Lung (tissue), 12 donors: ENCODE results near the gene IPO11. TPM values are rescaled to one million over a fixed set of nuclear protein-coding genes. Genes with fewer than 3 reads are reported as not detected.

Source experiments
- ATAC-seq: fragments of 200-7000 bp; cut with Tn5 transposase; one replicate; pipeline ENCODE4 v1.9.1; 2020; ENCODE audit warnings: moderate number of reproducible peaks; ENCODE audit not compliant: insufficient read depth, low FRiP score
- DNase-seq, 3 donors: peaks; one replicate each; pipeline ENCODE4 v3.0.0-alpha.2; 2013 to 2017
- H3K27ac ChIP-seq, 2 donors: one replicate each; pipeline ENCODE4 v1.5.1; 2013; ENCODE audit warnings: mild to moderate bottlenecking in 2 of 2, moderate library complexity in 2 of 2, control low read depth in 1 of 2, inconsistent platforms in 1 of 2, low read depth in 1 of 2, low read length in 1 of 2
- H3K27me3 ChIP-seq, 3 donors: one replicate each; pipeline ENCODE4 v1.5.1; 2013; ENCODE audit warnings: low read length in 2 of 3; ENCODE audit not compliant: control insufficient read depth in 3 of 3, insufficient read depth in 3 of 3
- H3K36me3 ChIP-seq, 4 donors: one replicate each; pipeline ENCODE4 v1.5.1; 2013; ENCODE audit warnings: low read length in 4 of 4, mild to moderate bottlenecking in 1 of 4, moderate library complexity in 1 of 4; ENCODE audit not compliant: control insufficient read depth in 4 of 4, insufficient read depth in 4 of 4
- H3K4me1 ChIP-seq, 5 donors: one replicate each; pipeline ENCODE4 v1.5.1; 2013; ENCODE audit warnings: low read length in 5 of 5, mild to moderate bottlenecking in 2 of 5, moderate library complexity in 1 of 5; ENCODE audit not compliant: control insufficient read depth in 5 of 5, insufficient read depth in 5 of 5
- H3K4me3 ChIP-seq: one replicate; pipeline ENCODE4 v1.5.1; 2013; ENCODE audit warnings: mild to moderate bottlenecking, control low read depth, moderate library complexity
- H3K9ac ChIP-seq, 2 donors: one replicate each; pipeline ENCODE4 v1.5.1; 2013; ENCODE audit warnings: low read length in 2 of 2, control low read depth in 1 of 2; ENCODE audit not compliant: insufficient read depth in 1 of 2
- H3K9me3 ChIP-seq, 4 donors: one replicate each; pipeline ENCODE4 v1.5.1; 2013; ENCODE audit warnings: low read length in 3 of 4, mild to moderate bottlenecking in 1 of 4, moderate library complexity in 1 of 4; ENCODE audit not compliant: control insufficient read depth in 4 of 4, insufficient read depth in 3 of 4
- WGBS, 2 donors: extraction: QIAGEN DNeasy Blood & Tissue Kit; methylation state at CpG; one replicate each; pipeline ENCODE4 v1.1.7; 2013; 5-methylcytosine and 5-hydroxymethylcytosine counted together
- polyA plus RNA-seq, 2 donors: library from polyadenylated mRNA; stranded (reverse); fragments of 200-250 nt; gene quantifications; one replicate each; pipeline ENCODE4 v1.2.1, GENCODE V29; 2013
- total RNA-seq, 2 donors: library from RNA; depleted of rRNA in 1 of 2; stranded (reverse); fragments of >200 nt in 1 of 2; gene quantifications; one replicate each; pipeline ENCODE4 v1.2.1, GENCODE V29; 2014 to 2021
- TF ChIP-seq, protein P1 (sequence below): IDR thresholded peaks from 2 replicates; pipeline ENCODE4 v1.5.1; 2012; ENCODE audit warnings: mild to moderate bottlenecking; ENCODE audit errors: control extremely low read depth, extremely low read depth
- donor health status: control.
- donor health status: control.
- donor health status: Bipolar disorder and iron deficiency.
- donor health status: healthy.
- donor health status: DM: yes; HTN: yes; CAD: no.

IPO11 gene
- total and polyA plus RNA-seq, 4 donors, result 7.2 to 46.6 (median 25.5) TPM

- Histone ChIP-seq H3K27me3 (no peaks in the 10 kb centered on the region), H3K9ac (no peak overlapping the region), H3K4me3 (no peak overlapping the region), H3K27ac (no peak overlapping the region), H3K4me1 (no peaks in the 10 kb centered on the region), H3K9me3 (no peaks in the 10 kb centered on the region), H3K36me3 (peaks cover 0 to 5% (median 2%) of the 10 kb centered on the region in 4 donors)
- TF ChIP-seq, protein P1, sequence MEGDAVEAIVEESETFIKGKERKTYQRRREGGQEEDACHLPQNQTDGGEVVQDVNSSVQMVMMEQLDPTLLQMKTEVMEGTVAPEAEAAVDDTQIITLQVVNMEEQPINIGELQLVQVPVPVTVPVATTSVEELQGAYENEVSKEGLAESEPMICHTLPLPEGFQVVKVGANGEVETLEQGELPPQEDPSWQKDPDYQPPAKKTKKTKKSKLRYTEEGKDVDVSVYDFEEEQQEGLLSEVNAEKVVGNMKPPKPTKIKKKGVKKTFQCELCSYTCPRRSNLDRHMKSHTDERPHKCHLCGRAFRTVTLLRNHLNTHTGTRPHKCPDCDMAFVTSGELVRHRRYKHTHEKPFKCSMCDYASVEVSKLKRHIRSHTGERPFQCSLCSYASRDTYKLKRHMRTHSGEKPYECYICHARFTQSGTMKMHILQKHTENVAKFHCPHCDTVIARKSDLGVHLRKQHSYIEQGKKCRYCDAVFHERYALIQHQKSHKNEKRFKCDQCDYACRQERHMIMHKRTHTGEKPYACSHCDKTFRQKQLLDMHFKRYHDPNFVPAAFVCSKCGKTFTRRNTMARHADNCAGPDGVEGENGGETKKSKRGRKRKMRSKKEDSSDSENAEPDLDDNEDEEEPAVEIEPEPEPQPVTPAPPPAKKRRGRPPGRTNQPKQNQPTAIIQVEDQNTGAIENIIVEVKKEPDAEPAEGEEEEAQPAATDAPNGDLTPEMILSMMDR, result no peak
- 86 to 95% methylated on average over 3 of the region's 3 CpGs for WGBS, 2 donors
- DNase-seq (no peak), ATAC-seq (no peak)
Observed at GRCh38 chr5:62584391-62584790, 171.8 kb downstream of the IPO11 start.

DNA sequence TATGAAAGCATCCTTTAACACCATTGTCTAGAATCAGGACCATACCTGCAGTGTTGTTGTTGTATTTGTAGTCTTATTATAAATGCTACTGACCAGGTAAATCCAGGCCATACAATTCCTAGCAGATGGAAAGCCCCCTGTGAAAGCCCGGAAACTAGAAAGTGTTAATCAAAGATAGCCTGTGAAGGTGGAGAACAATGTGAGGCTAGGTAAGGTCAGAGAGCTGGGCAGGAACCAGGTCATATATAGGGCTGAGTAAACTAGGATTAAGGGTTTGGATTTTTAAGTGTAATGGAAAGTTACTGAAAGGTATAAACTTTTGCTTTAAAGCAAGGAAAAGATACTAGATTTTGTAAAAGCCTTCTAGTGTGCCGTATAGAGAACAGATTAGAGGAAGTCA is 172.7 kb downstream of the IPO11 start:
- no peak for DNase-seq
- 62 to 78% methylated on average over 2 of the region's 2 CpGs for WGBS, 2 donors
- H3K4me1 ChIP-seq, result no peaks in the 10 kb centered on the region
- no peak overlapping the region for H3K4me3 ChIP-seq
- H3K36me3 ChIP-seq, result peaks cover 0 to 5% (median 3%) of the 10 kb centered on the region in 4 donors
- no peak for ATAC-seq
- no peaks in the 10 kb centered on the region for H3K27me3 ChIP-seq
- no peak overlapping the region for H3K27ac ChIP-seq
- TF ChIP-seq, protein P1, result no peak
- no peak overlapping the region for H3K9ac ChIP-seq
- H3K9me3 ChIP-seq, result no peaks in the 10 kb centered on the region

DNA sequence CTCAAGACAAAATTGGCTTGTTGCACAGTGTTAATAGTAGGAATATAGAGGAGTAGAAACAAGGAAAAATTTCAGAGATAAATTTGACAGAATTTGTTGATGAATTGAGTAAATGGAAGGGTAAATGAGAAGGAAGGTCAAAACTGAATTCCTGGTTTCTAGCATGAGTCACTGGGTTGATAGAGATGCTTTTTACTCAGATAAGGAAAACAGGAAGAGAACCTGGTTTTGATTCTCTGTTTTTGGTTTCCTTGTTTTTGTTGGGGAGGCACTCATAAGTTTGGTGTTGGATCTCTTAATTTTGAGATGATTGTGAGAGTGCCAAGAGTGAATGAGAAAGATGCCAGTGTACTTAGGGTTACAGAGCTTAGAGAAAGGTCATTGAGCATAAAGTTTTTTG is 173.2 kb downstream of the IPO11 start:
- H3K4me1 ChIP-seq, result no peaks in the 10 kb centered on the region
- no peaks in the 10 kb centered on the region for H3K9me3 ChIP-seq
- H3K36me3 ChIP-seq, result peaks cover 0 to 3% (median 3%) of the 10 kb centered on the region in 4 donors
- ATAC-seq (no peak), DNase-seq (no peak)
- no peak overlapping the region for H3K27ac ChIP-seq
- no peak overlapping the region for H3K4me3 ChIP-seq
- TF ChIP-seq, protein P1, result no peak
- no peak overlapping the region for H3K9ac ChIP-seq
- H3K27me3 ChIP-seq, result no peaks in the 10 kb centered on the region

GRCh38 chr5:62587737-62588136 is 175.2 kb downstream of the IPO11 start:
- TF ChIP-seq, protein P1, result no peak
- DNase-seq, result no peak
- H3K27ac ChIP-seq, result no peak overlapping the region

More at GRCh38 chr5:62587737-62588136, 175.2 kb downstream of the IPO11 start:
- Histone ChIP-seq H3K4me1 (no peaks in the 10 kb centered on the region), H3K9ac (no peak overlapping the region), H3K27me3 (no peaks in the 10 kb centered on the region), H3K4me3 (no peak overlapping the region), H3K36me3 (peaks cover 2 to 12% (median 6%) of the 10 kb centered on the region in 4 donors), H3K9me3 (no peaks in the 10 kb centered on the region)
- ATAC-seq, result no peak
- WGBS, 2 donors, result 38 to 66% methylated on average over 3 of the region's 3 CpGs
